Measurements from ENCODE around the gene DLGAP3. TPM values are rescaled to one million over a fixed set of nuclear protein-coding genes. Genes with fewer than 3 reads are reported as not detected.

DLGAP3 gene
- total RNA-seq, 1 experiment from 2014 or later: 1.0 TPM

DNA sequence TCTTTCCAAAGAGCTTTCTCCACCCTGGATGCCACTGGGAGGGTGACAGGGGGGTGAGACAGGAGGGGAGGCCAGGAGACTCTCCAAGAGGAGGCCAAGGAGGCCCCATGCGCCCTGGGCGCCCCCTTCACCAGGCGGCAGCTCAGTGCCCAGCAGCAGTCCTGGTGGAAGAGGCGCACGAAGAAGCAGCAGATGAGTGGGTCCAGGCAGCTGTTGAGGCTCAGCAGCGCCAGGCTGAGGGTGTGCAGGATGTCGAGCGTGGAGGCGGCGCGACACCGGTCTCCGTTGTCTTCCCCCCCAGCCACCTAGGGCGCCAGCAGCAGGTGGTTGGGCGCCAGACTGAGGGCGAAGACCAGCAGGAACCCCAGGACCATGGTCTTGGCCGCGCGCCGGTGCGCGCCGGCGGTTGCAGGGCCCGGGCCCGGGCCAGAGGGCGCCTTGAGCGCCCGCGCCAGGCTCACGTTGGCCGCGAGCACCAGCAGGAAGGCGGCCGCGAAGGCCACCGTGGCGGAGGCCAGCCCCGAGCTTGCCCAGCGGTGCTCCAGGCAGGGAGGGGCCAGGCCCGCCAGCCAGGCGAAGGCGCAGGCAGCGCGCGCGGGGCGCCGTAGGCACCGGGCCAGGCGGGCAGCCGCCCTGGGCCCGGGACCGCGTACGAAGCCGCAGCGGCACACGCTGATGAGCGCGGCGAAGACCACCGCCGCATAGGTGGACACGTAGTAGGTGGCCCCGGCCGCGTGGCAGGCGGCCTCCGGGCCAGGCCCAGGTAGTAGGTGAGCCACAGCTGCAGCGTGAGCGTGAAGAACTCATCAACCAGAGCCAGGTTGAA lies 47.1 kb upstream of the DLGAP3 start:
- BruUV-seq (replicated peaks): no TSS peak
- no peaks in the 10 kb centered on the region for H3K4me1 Mint-ChIP-seq (ENCODE audit: low read depth, unreplicated experiment)
- intact Hi-C loops (cut with micrococcal nuclease; ENCODE audit: unreplicated experiment): no loop called here
- no peak for DNase-seq
- TF ChIP-seq, protein P1, sequence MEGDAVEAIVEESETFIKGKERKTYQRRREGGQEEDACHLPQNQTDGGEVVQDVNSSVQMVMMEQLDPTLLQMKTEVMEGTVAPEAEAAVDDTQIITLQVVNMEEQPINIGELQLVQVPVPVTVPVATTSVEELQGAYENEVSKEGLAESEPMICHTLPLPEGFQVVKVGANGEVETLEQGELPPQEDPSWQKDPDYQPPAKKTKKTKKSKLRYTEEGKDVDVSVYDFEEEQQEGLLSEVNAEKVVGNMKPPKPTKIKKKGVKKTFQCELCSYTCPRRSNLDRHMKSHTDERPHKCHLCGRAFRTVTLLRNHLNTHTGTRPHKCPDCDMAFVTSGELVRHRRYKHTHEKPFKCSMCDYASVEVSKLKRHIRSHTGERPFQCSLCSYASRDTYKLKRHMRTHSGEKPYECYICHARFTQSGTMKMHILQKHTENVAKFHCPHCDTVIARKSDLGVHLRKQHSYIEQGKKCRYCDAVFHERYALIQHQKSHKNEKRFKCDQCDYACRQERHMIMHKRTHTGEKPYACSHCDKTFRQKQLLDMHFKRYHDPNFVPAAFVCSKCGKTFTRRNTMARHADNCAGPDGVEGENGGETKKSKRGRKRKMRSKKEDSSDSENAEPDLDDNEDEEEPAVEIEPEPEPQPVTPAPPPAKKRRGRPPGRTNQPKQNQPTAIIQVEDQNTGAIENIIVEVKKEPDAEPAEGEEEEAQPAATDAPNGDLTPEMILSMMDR (IDR thresholded peaks at IDR 0.05; ENCODE audit: unreplicated experiment): no peak
- CTCF ChIA-PET: no interaction called here
- peaks cover 7% of the 10 kb centered on the region for H3K36me3 Mint-ChIP-seq (ENCODE audit: insufficient read depth, unreplicated experiment)
- H3K27ac Mint-ChIP-seq (ENCODE audit: unreplicated experiment): no peak overlapping the region
- no peaks in the 10 kb centered on the region for H3K27me3 Mint-ChIP-seq (ENCODE audit: unreplicated experiment)
- H3K4me3 Mint-ChIP-seq (ENCODE audit: low read depth, unreplicated experiment): no peak overlapping the region
- no peaks in the 10 kb centered on the region for H3K9me3 Mint-ChIP-seq (ENCODE audit: low read depth, unreplicated experiment)

DNA sequence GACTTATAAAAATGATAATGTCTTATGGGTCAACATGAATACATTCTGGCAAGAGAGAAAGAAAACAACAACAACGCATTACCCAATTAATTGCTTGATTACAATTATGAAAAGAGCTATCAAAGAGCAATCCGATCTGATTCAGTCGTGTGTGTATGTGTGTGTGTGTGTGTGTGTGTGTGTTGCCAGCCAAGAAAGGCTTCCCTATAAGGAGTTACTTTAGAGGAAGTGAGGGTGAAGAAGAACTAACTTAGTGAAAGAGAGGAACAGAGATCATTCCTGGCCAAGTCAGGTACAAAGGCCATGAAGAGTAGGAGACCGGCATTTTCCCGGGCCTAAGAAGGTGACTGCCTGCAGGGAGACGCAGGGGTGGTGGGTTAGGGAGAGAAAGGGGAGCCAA lies 46.3 kb upstream of the DLGAP3 start:
- Mint-ChIP-seq H3K4me3 (ENCODE audit: low read depth, unreplicated experiment) (no peak overlapping the region), H3K27me3 (ENCODE audit: unreplicated experiment) (no peaks in the 10 kb centered on the region), H3K27ac (ENCODE audit: unreplicated experiment) (no peak overlapping the region), H3K4me1 (ENCODE audit: low read depth, unreplicated experiment) (peaks cover 7% of the 10 kb centered on the region), H3K9me3 (ENCODE audit: low read depth, unreplicated experiment) (no peaks in the 10 kb centered on the region), H3K36me3 (ENCODE audit: insufficient read depth, unreplicated experiment) (peaks cover 13% of the 10 kb centered on the region)
- no peak for DNase-seq
- TF ChIP-seq, protein P1 (IDR thresholded peaks at IDR 0.05; ENCODE audit: unreplicated experiment): no peak
- CTCF ChIA-PET: no interaction called here
- no TSS peak for BruUV-seq (replicated peaks)
- intact Hi-C loops (cut with micrococcal nuclease; ENCODE audit: unreplicated experiment): no loop called here

DNA sequence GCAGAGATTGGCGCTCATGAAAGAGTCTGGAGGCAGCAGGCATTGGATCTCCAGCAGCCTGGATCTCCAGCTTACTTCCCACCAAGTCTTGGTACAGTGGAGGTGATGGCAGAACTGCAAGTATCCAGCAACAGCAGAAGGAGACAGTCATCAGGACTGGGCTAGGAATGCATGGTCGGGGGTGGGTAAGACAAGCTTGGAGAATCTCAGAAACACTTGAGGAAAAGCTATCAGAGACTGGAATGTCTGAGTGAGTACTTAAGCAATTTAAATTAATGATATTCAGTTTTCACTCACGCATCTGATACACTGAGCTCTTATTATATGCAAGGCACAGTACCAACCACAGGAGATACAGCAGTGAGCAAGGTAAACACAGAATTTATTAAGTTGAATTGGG lies 45.9 kb upstream of the DLGAP3 start:
- Mint-ChIP-seq H3K27me3 (ENCODE audit: unreplicated experiment) (no peaks in the 10 kb centered on the region), H3K9me3 (ENCODE audit: low read depth, unreplicated experiment) (no peaks in the 10 kb centered on the region), H3K36me3 (ENCODE audit: insufficient read depth, unreplicated experiment) (peaks cover 13% of the 10 kb centered on the region), H3K4me1 (ENCODE audit: low read depth, unreplicated experiment) (peaks cover 8% of the 10 kb centered on the region), H3K4me3 (ENCODE audit: low read depth, unreplicated experiment) (no peak overlapping the region), H3K27ac (ENCODE audit: unreplicated experiment) (no peak overlapping the region)
- no TSS peak for BruUV-seq (replicated peaks)
- intact Hi-C loops (cut with micrococcal nuclease; ENCODE audit: unreplicated experiment): no loop called here
- no peak for DNase-seq
- TF ChIP-seq, protein P1 (IDR thresholded peaks at IDR 0.05; ENCODE audit: unreplicated experiment): no peak
- CTCF ChIA-PET: no interaction called here

DNA sequence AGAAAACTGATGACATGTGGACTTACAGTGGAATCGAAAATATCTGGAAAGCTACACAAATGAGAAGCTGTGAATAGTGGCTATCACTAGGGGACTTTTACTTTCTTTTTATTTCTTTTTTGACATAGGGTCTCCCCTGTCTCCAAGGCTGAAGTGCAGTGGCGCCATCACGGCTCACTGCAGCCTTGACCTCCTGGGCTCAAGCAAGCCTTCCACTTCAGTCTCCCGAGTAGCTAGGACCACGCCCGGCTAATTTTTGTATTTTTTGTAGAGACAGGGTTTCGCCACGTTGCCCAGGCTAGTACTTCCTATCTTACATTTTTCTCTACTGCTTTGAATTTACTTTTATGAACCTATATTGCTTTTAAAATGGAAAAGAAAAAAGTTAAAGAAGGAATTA lies 45.2 kb upstream of the DLGAP3 start:
- no TSS peak for BruUV-seq (replicated peaks)

More for the DNA sequence above, 45.2 kb upstream of the DLGAP3 start:
- Mint-ChIP-seq H3K9me3 (ENCODE audit: low read depth, unreplicated experiment) (no peaks in the 10 kb centered on the region), H3K27me3 (ENCODE audit: unreplicated experiment) (no peaks in the 10 kb centered on the region), H3K4me1 (ENCODE audit: low read depth, unreplicated experiment) (peaks cover 8% of the 10 kb centered on the region), H3K4me3 (ENCODE audit: low read depth, unreplicated experiment) (no peak overlapping the region), H3K36me3 (ENCODE audit: insufficient read depth, unreplicated experiment) (peaks cover 13% of the 10 kb centered on the region), H3K27ac (ENCODE audit: unreplicated experiment) (no peak overlapping the region)
- TF ChIP-seq, protein P1 (IDR thresholded peaks at IDR 0.05; ENCODE audit: unreplicated experiment): no peak
- no peak for DNase-seq
- intact Hi-C loops (cut with micrococcal nuclease; ENCODE audit: unreplicated experiment): no loop called here
- CTCF ChIA-PET: no interaction called here

Data from Calu3 (cell line).